ENCODE data around the gene MMRN1. TPM values are rescaled to one million over a fixed set of nuclear protein-coding genes. Genes with fewer than 3 reads are reported as not detected.

MMRN1 gene
- total RNA-seq, 1 donor, result not detected

DNA sequence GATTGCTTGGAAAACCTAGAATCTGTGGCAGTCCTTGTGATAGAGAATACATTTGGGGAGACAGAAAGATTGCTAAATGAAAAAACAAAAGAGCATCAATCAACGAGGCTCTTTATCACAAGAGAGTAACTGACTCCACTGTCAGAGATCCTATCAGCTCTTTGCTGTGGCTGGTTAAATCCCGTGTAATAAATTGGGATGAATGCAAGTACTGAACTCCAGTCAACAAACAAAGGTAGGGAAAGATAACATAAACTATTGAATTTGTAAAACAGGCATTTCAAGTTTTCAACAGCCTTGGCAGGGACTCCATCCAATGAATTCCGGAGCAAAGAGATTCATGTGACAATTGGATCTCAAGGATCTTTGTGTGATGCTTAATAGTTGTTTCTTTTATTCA is 21.3 kb downstream of the MMRN1 start:
- TF ChIP-seq, protein P1, sequence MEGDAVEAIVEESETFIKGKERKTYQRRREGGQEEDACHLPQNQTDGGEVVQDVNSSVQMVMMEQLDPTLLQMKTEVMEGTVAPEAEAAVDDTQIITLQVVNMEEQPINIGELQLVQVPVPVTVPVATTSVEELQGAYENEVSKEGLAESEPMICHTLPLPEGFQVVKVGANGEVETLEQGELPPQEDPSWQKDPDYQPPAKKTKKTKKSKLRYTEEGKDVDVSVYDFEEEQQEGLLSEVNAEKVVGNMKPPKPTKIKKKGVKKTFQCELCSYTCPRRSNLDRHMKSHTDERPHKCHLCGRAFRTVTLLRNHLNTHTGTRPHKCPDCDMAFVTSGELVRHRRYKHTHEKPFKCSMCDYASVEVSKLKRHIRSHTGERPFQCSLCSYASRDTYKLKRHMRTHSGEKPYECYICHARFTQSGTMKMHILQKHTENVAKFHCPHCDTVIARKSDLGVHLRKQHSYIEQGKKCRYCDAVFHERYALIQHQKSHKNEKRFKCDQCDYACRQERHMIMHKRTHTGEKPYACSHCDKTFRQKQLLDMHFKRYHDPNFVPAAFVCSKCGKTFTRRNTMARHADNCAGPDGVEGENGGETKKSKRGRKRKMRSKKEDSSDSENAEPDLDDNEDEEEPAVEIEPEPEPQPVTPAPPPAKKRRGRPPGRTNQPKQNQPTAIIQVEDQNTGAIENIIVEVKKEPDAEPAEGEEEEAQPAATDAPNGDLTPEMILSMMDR (IDR thresholded peaks at IDR 0.05; ENCODE audit: extremely low read depth, low read depth, low read length), result no peak
- Histone ChIP-seq H2AFZ (ENCODE audit: low read length) (no peak overlapping the region), H4K20me1 (ENCODE audit: insufficient read depth, low read length) (no peaks in the 10 kb centered on the region), H3K27ac (ENCODE audit: low read depth, low read length) (no peak overlapping the region), H3K4me3 (ENCODE audit: insufficient read depth, low read length) (no peak overlapping the region), H3K4me2 (ENCODE audit: insufficient read depth, low read length) (no peak overlapping the region), H3K79me2 (ENCODE audit: insufficient read depth, low read length) (no peaks in the 10 kb centered on the region), H3K9me3 (ENCODE audit: low read depth, low read length) (no peaks in the 10 kb centered on the region), H3K27me3 (ENCODE audit: insufficient read depth, low read length) (no peaks in the 10 kb centered on the region), H3K4me1 (ENCODE audit: insufficient read depth, low read length) (no peaks in the 10 kb centered on the region), H3K36me3 (ENCODE audit: insufficient read depth, low read length) (no peaks in the 10 kb centered on the region)
- no peak for DNase-seq (ENCODE audit: insufficient read length, low spot score, missing footprints)

DNA sequence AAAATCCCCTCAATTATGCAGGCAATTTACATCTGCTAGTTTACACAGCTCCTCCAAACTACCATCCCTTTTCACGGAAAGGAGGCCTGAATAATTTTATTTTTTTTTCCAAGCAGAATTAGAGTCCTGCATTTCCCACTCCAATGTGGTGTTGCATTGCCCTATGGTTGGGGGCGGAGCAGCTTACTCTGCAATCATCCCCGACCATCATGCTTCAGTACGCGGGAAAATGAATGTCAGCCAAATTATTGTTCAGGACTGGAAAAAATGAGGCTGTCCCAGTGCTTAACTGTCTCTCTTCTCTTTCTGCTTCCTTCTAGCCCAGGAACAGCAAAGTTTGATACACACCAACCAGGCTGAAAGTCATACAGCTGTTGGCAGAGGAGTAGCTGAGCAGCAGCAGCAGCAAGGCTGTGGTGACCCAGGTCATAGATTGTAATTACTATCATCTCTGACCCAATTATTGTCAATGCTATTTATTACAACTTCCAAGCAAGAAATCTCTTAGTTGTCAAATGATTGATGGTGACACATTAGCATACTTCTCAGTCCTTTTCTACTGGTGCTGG is 28.3 kb downstream of the MMRN1 start:
- H3K4me1 ChIP-seq (ENCODE audit: insufficient read depth, low read length), result no peaks in the 10 kb centered on the region

DNA sequence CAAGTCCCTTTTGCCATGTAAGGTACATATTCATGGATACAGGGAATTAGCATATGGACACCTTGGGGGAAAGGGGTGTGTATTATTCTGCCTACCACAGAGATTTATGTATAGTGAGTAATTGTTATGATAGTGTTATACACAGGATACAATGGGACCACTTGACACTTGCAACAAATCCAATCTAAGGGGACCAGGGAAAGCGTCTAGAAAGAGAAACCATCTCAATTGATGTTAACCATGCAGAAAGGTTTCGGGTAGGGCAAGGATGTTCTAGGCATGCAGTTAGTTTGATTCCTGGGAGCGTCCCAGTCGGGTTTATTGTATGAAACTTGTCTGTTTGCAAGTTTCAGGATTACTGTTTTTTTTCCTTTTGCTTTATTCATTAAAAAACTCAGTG is 34.2 kb downstream of the MMRN1 start:
- no peak overlapping the region for H2AFZ ChIP-seq (ENCODE audit: low read length)
- no peaks in the 10 kb centered on the region for H3K79me2 ChIP-seq (ENCODE audit: insufficient read depth, low read length)
- no peaks in the 10 kb centered on the region for H3K36me3 ChIP-seq (ENCODE audit: insufficient read depth, low read length)
- no peak overlapping the region for H3K27ac ChIP-seq (ENCODE audit: low read depth, low read length)
- H3K4me3 ChIP-seq (ENCODE audit: insufficient read depth, low read length), result no peak overlapping the region
- H4K20me1 ChIP-seq (ENCODE audit: insufficient read depth, low read length), result no peaks in the 10 kb centered on the region
- TF ChIP-seq, protein P1 (IDR thresholded peaks at IDR 0.05; ENCODE audit: extremely low read depth, low read depth, low read length), result no peak
- no peaks in the 10 kb centered on the region for H3K9me3 ChIP-seq (ENCODE audit: low read depth, low read length)
- DNase-seq (ENCODE audit: insufficient read length, low spot score, missing footprints), result no peak
- H3K4me1 ChIP-seq (ENCODE audit: insufficient read depth, low read length), result no peaks in the 10 kb centered on the region
- no peaks in the 10 kb centered on the region for H3K27me3 ChIP-seq (ENCODE audit: insufficient read depth, low read length)
- H3K4me2 ChIP-seq (ENCODE audit: insufficient read depth, low read length), result no peak overlapping the region

More for the DNA sequence above, 28.3 kb downstream of the MMRN1 start:
- no peaks in the 10 kb centered on the region for H3K36me3 ChIP-seq (ENCODE audit: insufficient read depth, low read length)
- no peak for DNase-seq (ENCODE audit: insufficient read length, low spot score, missing footprints)
- no peaks in the 10 kb centered on the region for H3K9me3 ChIP-seq (ENCODE audit: low read depth, low read length)
- H4K20me1 ChIP-seq (ENCODE audit: insufficient read depth, low read length), result no peaks in the 10 kb centered on the region
- no peaks in the 10 kb centered on the region for H3K79me2 ChIP-seq (ENCODE audit: insufficient read depth, low read length)
- H2AFZ ChIP-seq (ENCODE audit: low read length), result no peak overlapping the region
- no peaks in the 10 kb centered on the region for H3K27me3 ChIP-seq (ENCODE audit: insufficient read depth, low read length)
- no peak overlapping the region for H3K27ac ChIP-seq (ENCODE audit: low read depth, low read length)
- no peak overlapping the region for H3K4me2 ChIP-seq (ENCODE audit: insufficient read depth, low read length)
- H3K4me3 ChIP-seq (ENCODE audit: insufficient read depth, low read length), result no peak overlapping the region
- TF ChIP-seq, protein P1 (IDR thresholded peaks at IDR 0.05; ENCODE audit: extremely low read depth, low read depth, low read length), result no peak

DNA sequence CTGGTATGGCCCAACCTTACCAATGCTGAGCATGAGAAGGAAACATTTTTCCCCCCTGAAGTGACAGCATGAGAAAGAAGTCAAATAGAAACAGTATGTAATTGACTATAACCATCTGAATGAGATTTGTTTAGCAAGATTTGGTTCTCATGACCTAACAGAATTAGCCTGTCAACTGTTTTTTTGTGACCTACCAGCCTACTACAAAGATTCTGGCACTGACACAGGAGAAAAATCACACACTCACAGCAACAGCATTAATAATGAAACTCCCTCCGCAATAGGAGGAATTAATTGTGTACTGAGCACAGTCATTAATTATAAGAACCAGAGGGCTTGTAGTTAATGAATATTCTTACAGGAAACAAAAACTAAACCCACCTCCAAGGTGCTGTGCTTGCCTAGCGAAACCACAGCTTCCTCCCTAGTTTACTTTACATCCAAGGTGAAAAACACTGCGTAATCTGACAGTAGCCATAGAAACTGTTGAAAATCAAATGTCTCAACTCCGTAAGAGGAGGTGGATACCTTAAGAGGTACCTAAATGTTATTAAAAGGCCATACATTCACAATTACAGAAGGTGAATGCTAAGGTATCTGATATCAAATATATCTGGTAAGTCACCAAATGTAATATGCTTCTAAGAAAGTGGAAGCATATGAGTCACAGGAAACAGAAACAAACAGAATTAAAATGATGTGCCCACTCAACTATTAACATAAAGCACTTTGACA is 34.9 kb downstream of the MMRN1 start:
- no peaks in the 10 kb centered on the region for H3K36me3 ChIP-seq (ENCODE audit: insufficient read depth, low read length)
- no peaks in the 10 kb centered on the region for H3K4me1 ChIP-seq (ENCODE audit: insufficient read depth, low read length)
- H4K20me1 ChIP-seq (ENCODE audit: insufficient read depth, low read length), result no peaks in the 10 kb centered on the region
- H3K9me3 ChIP-seq (ENCODE audit: low read depth, low read length), result no peaks in the 10 kb centered on the region
- no peak overlapping the region for H2AFZ ChIP-seq (ENCODE audit: low read length)
- H3K79me2 ChIP-seq (ENCODE audit: insufficient read depth, low read length), result no peaks in the 10 kb centered on the region
- no peak overlapping the region for H3K27ac ChIP-seq (ENCODE audit: low read depth, low read length)
- TF ChIP-seq, protein P1 (IDR thresholded peaks at IDR 0.05; ENCODE audit: extremely low read depth, low read depth, low read length), result no peak
- no peaks in the 10 kb centered on the region for H3K27me3 ChIP-seq (ENCODE audit: insufficient read depth, low read length)
- H3K4me2 ChIP-seq (ENCODE audit: insufficient read depth, low read length), result no peak overlapping the region
- DNase-seq (ENCODE audit: insufficient read length, low spot score, missing footprints), result no peak
- H3K4me3 ChIP-seq (ENCODE audit: insufficient read depth, low read length), result no peak overlapping the region

Data from osteoblast (primary cell).